Measurements from ENCODE around the gene RTCB.
"Not testable (repeated sequence)": the region's sequence is repeated elsewhere in the genome, so short reads cannot be mapped to it uniquely, and the experiment has no call there.

The RTCB gene

DNA sequence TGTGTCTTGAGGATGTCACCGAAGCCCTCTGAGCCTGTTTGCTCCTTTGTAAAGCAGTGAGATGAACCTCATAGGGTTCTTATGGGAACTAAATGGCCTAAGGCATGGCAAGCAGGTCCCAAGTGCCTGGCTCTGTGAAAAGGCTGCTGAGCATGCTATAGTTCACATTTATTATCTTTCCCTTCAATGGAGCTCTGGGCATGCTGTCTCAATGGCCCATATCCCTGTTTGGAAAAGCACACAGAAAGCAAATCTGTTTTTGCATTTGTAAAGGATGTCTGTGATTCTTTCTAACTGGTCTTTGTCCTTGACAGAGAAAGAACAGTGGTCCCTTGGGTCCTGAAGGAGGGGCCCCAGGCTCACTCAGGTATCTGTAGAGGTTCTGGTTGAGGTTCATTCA lies 26.4 kb downstream of the RTCB start:
- DNase-seq, result no peak

DNA sequence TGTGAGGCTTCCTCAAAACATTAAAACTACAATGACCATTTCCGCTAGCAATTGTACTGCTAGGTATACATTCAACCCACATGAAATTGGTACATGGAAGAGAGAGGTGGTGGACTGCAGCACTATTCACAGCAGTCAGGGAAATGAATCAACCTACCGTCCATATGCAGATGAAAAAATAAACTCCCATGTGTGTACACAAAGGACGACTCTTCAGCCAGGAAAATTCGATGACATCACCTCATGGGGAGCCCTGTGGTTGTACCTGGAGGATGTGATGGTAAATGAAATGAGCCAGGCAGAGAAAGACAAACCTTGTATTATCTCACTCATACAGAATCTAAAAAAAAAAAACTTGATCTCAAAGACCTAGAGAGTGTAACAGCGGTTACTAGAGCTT lies 31.1 kb downstream of the RTCB start:
- DNase-seq, result peak; percentile 3 to 25

DNA sequence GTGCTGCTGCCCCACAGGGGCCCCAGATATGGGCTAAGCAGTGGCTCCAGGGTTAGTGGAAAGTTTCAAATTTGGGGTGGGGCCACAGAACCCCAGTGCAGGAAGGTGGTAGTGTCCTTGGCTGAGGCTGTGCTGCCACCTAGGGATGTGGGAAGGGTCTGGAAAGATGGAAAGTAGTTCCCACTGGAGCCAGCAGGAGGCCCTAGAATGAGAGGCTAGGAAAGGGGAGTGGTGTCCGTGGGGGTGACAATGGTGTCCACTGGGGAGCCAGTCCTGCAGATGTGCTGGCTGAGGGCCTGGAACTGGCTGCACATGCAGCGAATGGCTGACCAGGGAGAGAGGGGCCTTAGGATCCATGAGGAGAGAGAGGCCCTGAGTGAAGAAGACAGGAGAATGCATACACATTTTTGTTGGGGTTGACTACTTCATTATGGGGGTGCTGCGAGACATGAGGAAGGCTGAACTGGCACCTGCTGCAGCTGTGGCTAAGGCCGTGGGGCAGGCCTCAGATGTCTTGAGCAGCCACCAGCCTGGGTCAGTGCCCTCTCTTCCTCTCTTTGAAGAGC lies 33.3 kb downstream of the RTCB start:
- DNase-seq, result peak in 1 of 2 experiments; percentile 3

DNA sequence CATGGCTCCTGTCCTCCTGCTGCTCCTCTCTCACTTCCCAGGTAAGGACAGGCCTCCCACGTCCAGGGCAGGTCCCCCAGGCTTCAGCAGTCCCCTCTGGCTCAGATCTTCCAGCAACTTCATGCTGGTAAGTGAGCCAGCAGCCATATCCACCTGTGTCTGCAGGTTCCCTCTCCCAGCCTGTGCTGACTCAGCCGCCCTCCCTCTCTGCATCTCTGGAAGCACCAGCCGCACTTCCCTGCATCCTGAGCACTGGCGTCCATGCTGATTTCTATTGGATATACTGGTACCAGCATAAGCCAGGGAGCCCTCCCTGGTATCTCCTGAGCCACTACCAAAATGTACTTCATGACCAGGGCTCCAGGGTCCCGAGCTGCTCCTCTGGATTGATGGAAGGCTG lies 35.4 kb downstream of the RTCB start:
- DNase-seq, result no peak

DNA sequence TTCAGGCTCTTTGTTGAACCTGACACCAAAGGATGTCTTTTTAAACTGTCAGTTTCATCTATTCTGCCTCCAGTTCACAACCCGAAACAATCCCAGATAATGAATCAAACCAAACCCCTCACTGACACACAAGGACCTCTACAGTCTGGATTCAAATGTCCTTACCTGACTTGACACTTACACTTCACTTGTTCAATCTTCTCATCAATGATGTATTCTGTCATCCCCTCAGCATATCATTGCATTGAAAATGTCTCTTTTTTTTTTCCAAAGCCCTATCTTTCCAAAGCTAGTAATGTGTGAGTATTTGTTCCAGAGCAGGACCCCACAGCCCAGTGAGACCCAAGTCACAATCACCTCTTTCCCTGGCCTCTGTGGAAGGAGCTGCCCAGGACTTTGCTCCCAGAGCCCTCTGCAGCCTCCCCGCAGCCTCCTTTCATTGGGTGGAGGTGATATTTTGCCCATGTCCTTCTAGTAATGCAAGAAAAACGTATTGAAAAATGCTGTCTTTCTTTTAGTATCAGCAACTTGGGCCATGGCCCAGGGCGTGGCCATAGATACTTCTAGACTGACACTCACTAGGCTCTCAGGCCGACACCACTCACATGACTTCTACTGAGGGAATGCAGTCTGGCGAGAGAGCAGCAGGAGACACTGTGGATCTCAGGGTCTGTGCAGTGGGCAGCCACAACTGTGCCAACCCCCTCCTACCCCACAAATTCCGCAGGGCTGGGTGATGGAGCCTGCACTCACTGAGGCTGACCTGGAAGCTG lies 36.2 kb downstream of the RTCB start:
- no peak for DNase-seq

DNA sequence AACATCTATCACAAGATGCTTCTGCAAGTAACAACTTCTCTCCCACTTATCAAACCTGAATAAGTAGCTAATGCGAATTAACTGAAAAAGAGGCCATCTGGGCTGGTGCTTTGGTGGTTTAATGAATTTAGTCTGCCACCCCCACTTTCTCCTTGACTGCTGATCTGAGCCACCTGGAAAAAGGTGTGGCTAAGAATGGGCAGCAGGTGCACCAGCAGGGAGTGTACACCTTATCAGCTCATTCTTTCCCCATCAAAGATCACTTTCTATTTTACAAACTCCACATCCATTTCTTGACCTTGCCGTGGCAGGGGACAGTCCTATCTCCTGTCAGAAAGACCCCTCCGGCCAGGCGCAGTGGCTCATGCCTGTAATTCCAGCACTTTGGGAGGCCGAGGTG lies 47.8 kb downstream of the RTCB start:
- no peak for DNase-seq

DNA sequence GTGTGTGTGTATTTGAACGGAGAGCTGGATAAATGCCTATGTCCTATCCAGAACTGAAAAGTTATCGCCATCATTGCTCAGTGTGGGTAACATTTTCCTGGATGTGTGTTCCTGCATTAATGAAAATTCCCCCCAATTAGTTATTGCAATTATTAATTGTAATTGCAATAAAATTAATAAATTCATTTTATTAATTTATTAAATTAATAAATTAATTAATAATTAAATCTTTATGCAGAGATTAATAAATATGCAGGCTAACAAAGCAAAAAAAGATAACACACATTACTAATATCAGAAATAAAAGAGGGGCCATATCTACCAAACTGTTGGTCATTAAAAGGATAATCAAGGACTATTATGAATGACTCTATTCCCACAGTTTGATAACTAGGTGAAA lies 50.8 kb downstream of the RTCB start:
- DNase-seq, result no peak

DNA sequence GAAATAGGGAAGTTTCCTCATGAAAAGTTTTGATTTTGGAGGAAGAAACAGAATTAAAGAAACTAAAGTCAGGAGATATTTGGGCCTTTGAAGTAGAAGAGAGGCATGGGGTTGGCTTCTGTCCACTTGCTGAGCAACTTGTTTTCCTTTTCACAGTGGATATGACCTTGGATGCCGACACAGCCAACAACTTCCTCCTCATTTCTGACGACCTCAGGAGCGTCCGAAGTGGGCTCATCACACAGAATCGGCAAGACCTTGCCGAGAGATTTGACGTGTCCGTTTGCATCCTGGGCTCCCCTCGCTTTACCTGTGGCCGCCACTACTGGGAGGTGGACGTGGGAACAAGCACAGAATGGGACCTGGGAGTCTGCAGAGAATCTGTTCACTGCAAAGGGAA lies 52.0 kb downstream of the RTCB start:
- DNase-seq, result not testable (repeated sequence)

DNA sequence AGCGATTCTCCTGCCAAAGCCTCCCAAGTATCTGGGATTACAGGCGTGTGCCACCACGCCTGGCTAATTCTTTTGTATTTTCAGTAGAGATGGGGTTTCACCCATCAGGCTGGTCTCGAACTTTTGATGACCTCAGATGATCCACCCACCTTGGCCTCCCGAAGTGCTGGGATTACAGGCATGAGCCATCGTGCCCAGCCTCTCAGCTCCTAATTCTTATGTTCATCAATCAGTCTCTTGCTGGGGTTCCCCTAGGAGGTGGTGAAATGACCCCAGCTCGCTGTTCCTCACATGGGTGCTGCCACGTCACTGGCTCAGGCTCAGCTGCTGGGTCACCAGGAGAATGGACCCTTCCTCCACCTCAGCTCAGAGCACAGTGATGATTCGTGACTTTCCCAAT lies 54.5 kb downstream of the RTCB start, which contains the start of gene RFPL3:
Gene RFPL3, plus strand, starts transcription at position 301 of the 400 bp plus-strand sequence. CDS start 205 bp downstream, outside the sequence.
- not testable (repeated sequence) for DNase-seq

DNA sequence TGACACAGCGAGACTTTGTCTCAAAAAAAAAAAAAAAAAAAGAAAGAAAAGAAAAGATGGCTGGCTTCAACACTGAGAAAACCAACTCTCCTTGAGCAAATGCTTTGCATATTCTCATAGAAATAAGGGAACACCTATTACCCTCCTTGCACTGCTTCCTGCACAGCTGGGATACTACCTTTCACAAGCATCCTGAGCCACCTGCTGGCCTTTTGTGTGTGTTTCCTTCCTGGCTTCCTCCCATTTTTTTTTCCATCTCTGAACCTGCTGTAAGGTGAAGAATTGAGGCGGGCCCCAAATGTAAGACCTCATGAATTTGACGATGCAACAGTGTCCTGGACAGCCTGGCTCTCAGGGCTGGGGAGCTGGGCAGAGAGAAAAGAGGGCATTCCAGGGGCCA lies 56.3 kb downstream of the RTCB start:
- no peak for DNase-seq

DNA sequence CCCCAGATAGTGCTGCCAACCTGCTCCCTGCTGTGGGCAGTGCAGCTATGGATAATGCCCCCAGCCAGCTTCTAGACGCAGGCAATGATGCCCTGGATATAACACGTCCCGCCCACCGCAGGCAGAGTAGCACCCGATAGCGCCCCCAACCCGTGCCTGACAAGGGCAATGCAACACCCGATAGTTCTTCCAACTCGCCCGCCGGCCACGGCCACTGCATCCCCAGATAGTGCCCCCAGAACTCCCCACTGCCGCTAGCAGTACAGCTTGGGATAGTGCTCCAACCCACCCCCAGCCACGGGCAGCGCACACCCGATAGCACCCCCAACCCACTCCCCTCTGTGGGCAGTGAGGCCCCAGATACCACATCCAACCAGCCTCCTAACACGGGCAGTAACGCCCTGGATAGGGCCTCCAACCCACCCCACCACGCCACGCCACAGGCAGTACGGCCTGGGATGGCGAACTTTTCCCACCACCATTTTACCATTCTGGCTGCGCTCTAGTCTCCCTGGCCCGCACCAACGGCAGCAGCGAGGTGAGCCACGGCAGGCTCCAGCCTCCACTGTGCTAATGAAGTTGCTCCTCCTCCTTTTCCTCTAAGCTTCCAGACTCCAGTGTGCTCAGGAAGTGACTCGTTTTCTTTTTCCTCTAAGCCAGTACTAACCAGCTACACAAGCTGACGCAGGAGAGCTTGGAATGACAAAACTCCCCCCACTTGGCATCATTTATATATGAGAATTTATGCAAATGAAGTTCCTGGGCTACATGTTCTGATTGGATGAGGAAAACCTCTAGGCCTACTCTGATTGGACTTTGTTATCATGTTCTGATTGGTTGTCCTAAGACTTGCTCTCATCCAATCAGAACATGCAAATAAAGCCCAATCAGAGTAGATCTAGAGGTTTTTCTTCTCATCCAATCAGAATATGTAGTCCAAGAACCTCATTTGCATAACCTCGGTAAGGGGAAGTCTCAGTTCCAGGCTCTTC lies 57.4 kb downstream of the RTCB start:
- DNase-seq, result no peak

DNA sequence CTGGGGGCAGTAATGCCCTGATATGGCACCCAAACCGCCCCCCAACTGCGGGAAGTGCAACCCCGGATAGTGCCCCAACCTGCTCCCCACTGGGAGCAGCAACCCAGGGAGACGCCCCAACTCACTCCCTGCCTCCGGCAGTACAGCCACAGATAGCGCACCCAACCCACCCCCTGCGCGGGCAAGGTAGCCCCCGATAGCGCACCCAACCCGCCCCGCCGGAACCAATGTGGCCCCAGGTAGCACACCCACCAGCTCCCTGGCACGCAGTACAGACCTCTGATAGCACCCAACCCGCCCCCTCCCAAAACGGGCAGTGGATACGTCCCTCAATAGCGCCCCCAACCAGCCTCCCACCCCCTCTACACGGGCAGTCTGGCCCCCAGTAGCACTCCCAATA lies 58.2 kb downstream of the RTCB start:
- DNase-seq, result no peak

DNA sequence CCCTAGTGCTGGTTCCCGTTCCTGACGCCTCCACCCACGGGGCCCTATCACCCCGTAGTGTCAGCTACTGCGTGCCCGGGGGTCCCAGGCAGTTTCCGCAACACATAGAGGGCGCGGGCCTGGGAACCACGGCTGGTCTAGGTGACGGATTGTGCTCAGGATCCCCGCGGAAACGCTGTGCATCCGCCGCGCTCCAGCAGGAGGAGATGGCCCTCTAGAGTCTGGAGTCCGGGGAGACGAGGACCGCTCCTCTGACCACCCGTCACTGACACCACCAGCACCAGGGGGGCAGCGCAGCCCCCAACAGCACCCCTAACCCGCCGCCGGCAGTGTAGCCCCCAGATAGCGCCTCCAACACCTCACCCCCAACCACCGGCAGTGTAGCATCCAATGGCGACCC lies 58.8 kb downstream of the RTCB start:
- no peak for DNase-seq

DNA sequence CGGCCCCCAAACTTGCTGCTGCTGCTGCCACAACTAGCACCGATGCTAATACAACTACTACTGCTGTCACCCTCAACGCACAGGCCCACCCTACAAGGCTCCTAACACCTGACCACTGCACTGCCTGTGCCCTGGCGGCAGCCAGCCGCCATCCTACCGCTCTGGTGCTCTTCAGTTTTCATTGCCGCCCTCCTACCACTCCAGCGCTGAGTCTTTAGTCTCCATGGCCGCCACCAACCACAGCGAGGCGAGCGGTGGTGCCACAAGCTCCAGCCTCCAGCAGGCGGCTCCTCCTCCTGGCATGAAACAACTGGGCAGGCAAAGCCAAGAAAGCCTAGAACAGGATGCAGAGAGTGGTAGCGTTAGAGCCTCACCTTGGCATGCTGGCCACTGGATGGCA lies 59.4 kb downstream of the RTCB start:
- no peak for DNase-seq

DNA sequence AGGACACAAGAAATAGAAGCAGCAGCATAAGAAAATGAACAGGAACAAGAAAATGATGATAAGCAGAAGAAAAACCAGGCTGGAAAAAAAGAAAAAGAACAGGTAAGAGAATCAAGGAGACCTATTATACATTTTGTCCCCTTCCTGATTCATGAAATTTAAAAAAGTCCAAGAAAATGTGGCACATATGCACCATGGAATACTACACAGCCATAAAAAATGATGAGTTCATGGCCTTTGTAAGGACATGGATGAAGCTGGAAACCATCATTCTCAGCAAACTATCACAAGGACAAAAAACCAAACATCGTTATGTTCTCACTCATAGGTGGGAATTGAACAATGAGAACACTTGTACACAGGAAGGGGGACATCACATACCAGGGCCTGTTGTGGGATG lies 60.2 kb downstream of the RTCB start:
- not testable (repeated sequence) for DNase-seq

DNA sequence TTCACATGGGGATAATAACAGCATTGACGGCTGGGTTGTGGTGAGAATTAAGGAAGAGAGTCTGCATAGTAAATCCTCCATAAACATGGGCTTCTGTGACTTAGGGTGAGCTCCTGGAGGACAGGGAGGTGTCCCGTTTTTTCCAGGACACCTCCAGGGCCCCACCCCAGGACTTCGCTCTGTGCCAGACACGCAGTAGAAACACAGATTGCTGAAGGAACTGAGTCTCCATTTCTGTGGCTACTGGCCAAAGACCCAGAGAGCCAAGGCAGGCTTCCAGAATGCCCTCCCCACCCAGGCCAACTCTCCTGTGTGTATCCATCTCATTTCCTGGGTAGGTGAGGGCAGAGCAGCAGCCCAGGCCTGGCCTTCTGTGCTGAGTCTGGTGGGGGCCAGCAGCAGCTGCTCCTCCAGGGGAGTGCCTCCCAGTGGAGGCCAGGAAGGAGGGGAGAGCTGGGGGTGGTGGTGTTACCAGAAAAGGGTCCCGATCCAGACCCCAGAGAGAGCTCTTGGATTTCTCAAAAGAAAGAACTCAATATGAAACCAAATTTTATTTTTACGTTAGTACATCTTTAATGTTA lies 63.9 kb downstream of the RTCB start:
- no peak for DNase-seq

DNA sequence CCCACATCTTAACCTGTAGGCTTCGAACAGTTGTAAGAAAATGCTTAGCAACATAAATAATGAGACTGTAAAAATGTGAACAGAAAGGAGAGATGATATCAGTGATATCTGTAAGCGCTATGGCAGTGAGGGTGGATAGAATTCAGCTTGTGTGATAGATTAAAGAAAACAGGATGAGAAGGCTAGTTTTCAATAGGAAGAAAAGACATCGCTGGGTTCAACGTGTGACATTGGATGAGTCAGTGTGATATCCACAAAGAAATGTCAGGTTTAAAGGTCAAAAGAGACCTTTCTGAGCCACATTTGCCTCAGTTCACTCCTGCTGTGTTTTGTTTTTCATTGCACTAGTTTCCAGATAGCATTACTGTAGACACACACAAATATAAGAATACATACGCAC lies 68.1 kb downstream of the RTCB start:
- DNase-seq, result no peak

DNA sequence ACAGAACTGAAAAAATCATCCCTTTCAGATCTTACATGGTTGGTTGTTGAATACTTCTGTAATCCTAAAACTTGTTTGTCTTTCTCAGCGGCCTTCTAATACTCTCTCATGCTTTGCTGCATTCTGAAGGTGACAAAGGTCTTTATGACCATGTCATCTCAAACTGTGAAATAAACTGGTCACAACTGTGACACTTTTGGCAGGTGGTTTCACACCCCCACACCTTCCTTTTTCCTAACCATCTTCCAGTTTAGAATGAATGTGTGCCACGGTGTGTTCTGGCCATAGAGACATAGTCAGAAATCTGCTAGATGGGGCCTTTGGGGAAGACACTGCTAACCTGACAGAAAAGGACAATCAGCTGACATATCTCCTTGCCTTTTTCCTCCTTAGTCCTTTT lies 69.1 kb downstream of the RTCB start:
- no peak for DNase-seq

DNA sequence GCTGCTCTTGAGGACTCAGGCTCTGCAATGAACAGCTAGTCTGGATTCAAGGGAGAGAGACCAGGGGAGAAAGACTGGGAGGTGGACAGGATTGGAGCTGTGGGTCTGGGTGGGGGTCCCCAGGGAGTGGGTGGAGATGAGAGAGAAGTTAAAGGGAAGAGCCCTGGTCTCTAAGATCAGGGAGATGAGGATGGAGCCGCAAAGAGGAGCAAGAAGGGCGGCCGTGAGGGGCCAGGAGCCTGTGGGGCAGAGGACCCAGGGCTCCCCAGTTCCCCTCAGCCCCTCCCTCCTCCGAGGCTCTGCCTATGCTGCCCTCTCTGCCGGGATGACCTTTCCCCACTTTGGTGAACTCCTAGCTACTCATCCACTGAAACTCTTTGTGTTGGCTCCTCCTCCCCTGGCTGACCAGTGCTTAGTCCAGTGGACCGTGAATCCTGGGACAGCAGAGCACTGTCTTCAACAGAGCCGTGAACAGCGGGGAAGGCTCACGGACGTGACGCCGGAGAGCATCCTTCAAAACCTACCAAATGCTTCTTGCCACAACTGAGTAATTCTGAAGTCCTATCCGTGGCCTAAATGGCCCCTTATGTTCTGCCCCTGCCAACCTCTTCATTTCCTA lies 70.8 kb downstream of the RTCB start:
- DNase-seq, result no peak

DNA sequence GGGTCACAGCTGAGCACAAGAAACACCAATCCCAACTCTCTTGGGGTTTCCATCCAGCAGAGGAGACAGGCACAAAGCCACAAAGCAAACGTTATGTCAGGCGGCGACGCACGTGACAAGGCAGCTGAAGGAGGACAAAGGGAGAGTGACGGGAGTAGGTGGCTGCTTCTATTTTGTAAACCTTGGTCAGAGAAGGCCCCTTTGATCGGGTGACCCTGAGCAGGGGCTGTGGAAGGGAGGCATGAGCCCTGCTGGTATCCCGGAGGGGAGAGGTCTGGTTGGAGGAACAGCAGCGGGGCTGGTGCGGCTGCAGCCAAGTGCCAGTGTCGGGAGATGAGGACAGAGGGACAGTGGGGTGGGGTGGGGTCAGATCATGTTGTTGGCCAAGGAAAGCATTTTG lies 71.6 kb downstream of the RTCB start:
- no peak for DNase-seq

DNA sequence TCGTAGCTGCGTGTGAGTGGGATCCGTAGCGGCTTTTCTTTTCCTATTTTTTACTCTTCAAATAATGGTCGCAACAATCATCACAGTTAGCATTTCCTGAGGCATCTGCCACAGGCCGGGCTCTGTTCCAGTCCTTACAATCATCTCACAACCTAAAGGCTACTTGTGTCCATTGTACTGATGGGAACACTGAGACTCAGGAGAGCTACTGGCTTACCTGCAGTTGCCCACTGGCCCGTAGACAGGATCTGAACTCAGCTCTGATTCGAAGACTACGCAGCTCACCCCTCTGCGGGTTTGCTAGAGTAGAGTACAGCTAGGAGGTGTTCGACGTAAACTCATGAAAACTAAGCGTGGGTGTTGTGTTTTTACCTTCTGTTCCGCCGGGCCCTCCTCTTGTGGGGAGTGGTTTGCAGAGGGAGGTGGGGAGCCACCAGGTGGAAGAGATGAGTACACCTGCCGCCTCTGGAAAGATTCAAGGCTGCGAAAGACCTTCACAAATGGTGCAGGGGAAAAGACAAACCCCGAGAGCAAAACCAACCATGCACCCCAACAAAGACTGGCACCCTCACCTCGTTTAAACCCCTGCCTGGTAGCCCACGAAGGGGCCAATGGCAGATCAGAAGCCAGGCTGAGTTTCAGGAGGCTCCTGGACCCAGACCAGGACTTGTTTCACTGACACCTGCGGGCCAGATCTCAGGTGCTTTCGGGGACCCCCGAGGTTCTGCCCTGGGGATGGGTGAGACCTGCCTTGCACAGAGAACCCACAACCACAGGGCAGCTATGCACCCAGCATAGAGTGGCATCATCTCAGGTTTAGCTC lies 72.6 kb downstream of the RTCB start:
- no peak for DNase-seq

DNA sequence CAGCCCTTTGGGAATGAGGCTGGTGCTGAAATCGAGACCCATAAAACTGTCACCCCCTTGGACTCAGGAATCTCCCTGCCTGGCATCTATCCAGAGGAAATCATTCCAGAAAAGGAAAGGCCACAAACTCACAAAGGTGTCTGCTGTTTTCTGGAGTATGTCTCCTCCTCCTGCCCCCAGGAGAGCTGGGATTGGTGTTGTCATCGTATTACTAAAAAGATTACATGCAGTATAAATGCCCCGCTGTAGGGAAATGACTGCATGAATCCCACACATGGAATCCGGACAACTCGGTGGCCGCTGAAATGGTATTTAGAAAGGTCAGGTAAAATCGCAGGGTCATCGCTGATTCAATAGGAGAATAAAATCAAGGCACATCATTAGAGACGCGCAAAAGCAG lies 73.3 kb downstream of the RTCB start:
- DNase-seq, result no peak
